Hippocampal formation (tissue), 2 donors: Measurements from ENCODE around the gene SC5D.
A peak's percentile ranks its signal among the peaks of the same experiment; 100 is the strongest.

Source experiments
- DNase-seq, 2 donors: peaks; one replicate each; lab custom pipeline; 2025; lab: John Stamatoyannopoulos, UW

SC5D gene

DNA sequence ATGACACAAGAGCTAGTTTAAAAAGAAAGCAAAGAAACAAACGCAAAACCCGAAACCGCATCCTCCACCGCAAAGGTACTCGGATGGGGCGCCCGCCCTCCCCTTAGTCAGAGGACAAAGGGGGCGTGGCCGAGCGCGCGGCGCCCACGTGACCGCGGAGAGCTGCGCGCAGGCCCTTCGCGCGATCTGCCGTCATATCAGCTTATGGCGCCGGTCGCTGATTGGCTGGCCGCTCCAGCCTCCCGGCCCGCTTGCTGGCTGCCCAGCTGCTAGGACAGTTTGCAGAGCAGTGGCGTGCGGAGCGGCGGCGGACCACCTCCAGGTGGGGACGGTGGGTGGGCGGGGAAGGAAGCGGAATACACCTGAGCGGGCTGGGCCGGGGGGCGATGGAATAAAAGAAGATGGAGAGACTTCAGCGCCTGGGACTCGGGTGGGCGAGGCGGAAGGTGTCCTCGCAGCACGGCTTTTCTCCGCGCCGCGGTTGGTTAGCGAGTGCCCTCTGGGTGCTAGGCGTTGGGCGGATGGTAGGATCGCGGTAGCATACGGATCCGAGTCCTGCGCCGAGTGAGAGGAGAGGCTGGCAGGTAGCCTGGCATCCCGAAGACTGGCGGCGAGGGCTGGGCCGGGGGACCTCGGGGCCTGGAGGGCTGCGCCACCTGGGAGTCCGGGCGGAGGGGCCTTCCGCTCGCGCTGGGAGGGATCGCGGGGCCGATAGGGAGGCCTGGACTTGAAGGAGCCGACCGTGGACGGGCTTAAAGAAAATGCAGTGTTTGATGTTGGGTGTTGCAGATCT is at the start of gene SC5D:
Gene SC5D (plus strand): TSS at position 277 of the 793 bp plus-strand sequence. CDS start 10,605 bp downstream, outside the sequence.
- peak; percentile 88 to 91 for DNase-seq

- DNase-seq = no peak
These were observed 47.7 kb upstream of the SC5D start for GRCh38 chr11:121244884-121245283.

DNA sequence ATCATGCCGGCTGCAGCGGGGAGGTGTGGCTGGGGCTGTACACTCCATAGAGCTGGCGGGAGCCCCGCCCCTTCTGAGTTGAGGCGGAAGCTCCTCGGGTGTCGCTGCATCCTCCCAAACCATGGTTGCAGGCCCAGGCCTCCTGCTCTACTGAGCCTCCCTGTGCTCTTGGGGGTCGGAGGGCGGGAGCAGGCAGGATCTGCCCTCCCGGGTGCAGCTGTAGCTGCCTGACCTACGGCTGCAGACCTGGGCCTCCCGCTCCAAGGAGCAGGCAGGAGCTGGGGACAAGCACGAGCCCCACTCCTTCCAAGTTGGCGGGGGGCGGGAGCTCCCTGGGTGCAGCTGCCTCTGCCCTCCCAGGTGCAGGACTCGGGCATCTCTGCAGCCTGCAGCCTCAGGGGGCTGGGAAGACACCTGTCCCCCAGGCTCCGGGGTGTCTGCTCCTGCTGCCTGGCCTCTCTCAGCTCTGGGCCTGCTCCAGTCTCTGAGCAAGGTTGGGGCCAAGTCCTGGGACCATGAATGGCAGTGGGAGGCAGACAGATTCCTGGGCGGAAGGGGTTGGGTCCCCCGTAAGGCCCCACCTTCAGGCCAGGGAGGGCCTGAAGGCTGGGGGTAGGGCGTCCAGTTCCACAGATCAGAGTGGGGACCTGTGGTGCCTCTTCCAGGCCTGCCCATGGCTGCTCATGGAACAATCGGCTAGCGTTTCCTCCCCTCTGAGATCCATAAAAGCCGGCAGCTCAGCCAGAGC is 46.4 kb upstream of the SC5D start:
- DNase-seq = no peak

GRCh38 chr11:121246769-121247035 is 45.9 kb upstream of the SC5D start:
- no peak for DNase-seq

DNA sequence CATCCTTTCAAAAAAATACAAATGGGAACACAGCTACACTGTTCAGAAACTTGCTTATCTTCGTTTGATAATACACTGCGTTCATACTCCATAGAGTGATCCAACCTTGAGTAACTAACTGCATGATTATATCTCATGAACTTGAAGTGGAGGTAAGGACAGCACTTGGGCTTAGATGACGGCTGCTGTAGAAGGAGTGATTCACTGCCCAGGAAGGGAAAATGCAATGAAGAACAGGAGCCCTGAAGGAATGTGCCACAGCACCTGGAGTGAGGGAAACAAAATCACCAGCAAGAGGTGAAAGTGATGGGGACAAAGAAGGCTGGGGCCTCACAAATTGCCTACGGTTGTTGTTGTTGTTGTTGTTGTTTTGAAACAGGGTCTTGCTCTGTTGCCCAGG is 44.1 kb upstream of the SC5D start:
- DNase-seq = no peak

DNA sequence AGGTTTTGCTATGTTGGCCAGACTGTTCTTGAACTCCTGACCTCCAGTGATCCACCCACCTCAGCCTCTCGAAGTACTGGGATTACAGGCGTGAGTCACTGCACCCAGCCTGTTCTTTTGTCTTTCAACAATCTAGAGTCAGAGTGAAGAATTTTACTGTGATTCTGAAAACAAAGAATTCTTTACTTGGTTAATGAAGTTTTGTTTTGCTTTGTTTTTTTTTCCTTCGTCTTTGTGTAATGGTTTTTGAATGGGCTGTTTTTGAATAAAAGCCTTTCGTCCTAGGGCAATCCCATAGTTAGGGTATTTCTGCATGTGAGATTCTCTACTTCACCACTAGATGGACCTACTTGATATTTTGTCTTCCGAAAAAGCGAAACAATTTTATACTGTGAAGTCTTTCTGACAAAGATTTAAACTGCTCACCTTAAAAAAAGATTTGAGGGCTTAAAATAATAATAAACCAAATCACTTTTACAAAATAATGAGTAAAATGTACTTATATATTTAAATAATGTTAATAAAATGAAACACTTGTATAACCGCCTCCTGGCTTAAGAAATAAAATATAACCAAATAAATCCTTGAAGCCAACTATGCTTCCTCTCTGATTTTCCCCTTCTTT is 43.4 kb upstream of the SC5D start:
- peak in 1 of 2 donors; percentile 74 for DNase-seq

DNA sequence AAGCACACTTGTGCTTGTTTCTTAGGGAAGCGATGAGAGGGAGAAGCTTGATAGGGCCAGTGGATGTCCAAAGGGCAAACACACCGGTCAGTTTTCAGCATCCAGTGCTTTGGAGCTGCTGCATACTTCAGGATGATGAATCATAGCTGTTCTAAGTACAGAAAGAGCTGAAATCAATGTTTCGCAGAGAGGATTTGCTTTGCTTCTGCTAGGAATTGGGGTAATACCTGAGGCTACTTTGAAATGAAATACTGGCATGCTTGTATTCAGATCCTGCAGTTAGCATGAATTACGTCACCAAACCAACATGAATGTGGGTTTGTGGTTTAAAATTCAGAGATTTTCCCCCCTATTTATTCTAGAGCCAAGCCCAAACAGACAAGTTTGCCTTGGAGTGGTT is 41.7 kb upstream of the SC5D start:
- DNase-seq = no peak

- DNase-seq = no peak
These were observed 38.6 kb upstream of the SC5D start for GRCh38 chr11:121253951-121254350.

GRCh38 chr11:121254756-121255155 is 37.8 kb upstream of the SC5D start:
- DNase-seq = no peak

GRCh38 chr11:121255473-121256125 is 37.0 kb upstream of the SC5D start:
- DNase-seq = no peak

- DNase-seq = no peak
These were observed 35.3 kb upstream of the SC5D start for GRCh38 chr11:121257289-121257688.

- DNase-seq = no peak
These were observed 34.6 kb upstream of the SC5D start for GRCh38 chr11:121257976-121258375.

- no peak for DNase-seq
These were observed 27.0 kb upstream of the SC5D start for GRCh38 chr11:121265586-121265985.

GRCh38 chr11:121268581-121268980 is 24.0 kb upstream of the SC5D start:
- DNase-seq = no peak

GRCh38 chr11:121270001-121270678 is 22.4 kb upstream of the SC5D start:
- no peak for DNase-seq

GRCh38 chr11:121274332-121274991 is 18.1 kb upstream of the SC5D start:
- DNase-seq = no peak

DNA sequence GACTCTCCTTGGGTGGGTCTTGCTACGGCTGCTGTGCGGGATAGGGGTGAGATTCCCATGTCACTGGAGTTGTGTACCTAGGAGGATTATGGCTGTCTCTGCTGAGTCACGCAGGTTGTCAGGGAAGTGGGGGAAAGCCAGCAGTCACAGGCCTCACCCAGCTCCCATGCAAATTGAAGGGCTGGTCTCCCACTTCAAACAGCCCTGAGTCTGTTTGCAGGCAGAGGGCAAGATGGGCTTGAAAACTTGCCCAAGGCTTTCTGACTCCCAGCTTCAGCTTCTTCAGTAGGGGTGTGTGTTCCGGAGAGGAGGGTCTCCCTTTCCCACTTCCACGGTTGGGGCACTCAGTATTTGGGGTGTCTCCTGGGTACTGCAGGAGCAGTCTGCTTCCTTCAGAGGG is 10.9 kb upstream of the SC5D start:
- DNase-seq = no peak

- no peak for DNase-seq
These were observed 10.2 kb upstream of the SC5D start for GRCh38 chr11:121282386-121282785.

GRCh38 chr11:121282886-121283502 is 9.6 kb upstream of the SC5D start:
- DNase-seq = no peak

DNA sequence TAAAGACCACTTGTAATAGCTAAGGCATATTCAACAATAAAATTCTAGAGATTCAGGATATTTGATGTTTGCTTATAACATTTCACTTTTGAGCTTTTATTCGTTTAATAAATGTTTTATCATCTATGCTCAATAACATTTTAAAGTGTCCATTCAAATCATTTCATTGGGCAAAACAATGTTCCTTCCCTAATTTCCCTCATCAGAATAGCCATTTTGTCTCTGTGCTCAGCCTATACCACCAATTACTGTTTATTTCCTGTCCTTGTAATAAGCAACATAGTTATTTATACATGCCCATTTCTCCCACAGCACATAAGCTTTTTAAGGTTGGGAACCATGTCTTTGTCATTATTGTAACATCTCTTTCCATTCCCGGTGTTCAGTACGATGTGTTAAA is 1.3 kb upstream of the SC5D start:
- DNase-seq = no peak

DNA sequence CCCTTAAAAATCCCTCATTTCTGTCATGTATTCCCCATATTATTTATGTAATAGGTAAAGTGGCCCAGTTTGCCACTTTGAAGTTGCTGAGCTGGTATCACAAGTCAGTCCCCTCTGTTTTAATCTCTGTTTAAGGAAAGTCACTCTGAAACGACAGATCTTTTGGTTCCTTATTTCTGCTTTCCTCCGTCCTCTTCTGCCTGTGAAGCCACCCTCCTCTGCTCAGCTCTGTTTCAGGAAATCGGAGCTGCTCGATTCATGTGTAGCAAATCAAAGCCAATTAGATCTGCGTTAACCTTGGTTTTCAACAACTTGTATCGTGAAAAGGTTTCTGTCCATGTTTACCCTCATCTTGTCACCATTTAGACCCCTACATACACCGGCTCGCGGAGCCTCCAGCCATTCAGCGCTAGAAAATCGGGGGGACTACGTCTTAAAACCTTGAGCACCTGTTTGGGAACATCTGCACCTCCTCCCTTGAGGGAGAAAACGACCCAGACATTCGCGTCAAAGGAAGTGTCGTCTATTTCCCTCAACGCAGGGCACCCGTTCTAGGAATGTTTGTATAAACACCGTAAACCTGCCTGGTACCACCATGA is 576 bp upstream of the SC5D start:
- peak; percentile 44 to 68 for DNase-seq
